Measurements from ENCODE around the gene LEF1. TPM values are rescaled to one million over a fixed set of nuclear protein-coding genes. Genes with fewer than 3 reads are reported as not detected.

LEF1 gene
- total RNA-seq, 1 donor from 2014 or later = 76.6 TPM

GRCh38 chr4:108114503-108114902, 54.2 kb downstream of the LEF1 start:
- Mint-ChIP-seq H3K4me3 (no peak overlapping the region), H3K4me1 (peaks cover 82% of the 10 kb centered on the region), H3K27ac (peak overlapping the region; percentile 63), H3K36me3 (no peaks in the 10 kb centered on the region), H3K27me3 (ENCODE audit: low read depth) (no peaks in the 10 kb centered on the region), H3K9me3 (no peaks in the 10 kb centered on the region)
- no peak for DNase-seq (ENCODE audit: low spot score in 2 of 2, unreplicated experiment in 2 of 2)
- no peak for TF ChIP-seq CTCF (IDR thresholded peaks at IDR 0.05; ENCODE audit: unreplicated experiment)

- TF ChIP-seq CTCF (IDR thresholded peaks at IDR 0.05; ENCODE audit: unreplicated experiment) = no peak
- Mint-ChIP-seq H3K27me3 (ENCODE audit: low read depth) (no peaks in the 10 kb centered on the region), H3K4me1 (peaks cover 80% of the 10 kb centered on the region), H3K27ac (peak overlapping the region; percentile 54), H3K4me3 (no peak overlapping the region), H3K36me3 (no peaks in the 10 kb centered on the region), H3K9me3 (no peaks in the 10 kb centered on the region)
- no peak for DNase-seq (ENCODE audit: low spot score in 2 of 2, unreplicated experiment in 2 of 2)
Observed at GRCh38 chr4:108113229-108113628, 55.5 kb downstream of the LEF1 start.

- H3K4me1 Mint-ChIP-seq = peaks cover 73% of the 10 kb centered on the region
- DNase-seq (ENCODE audit: low spot score in 2 of 2, unreplicated experiment in 2 of 2) = no peak
- H3K4me3 Mint-ChIP-seq = no peak overlapping the region
- H3K27me3 Mint-ChIP-seq (ENCODE audit: low read depth) = no peaks in the 10 kb centered on the region
- TF ChIP-seq CTCF (IDR thresholded peaks at IDR 0.05; ENCODE audit: unreplicated experiment) = no peak
- H3K27ac Mint-ChIP-seq = no peak overlapping the region
- H3K9me3 Mint-ChIP-seq = no peaks in the 10 kb centered on the region
- no peaks in the 10 kb centered on the region for H3K36me3 Mint-ChIP-seq
Observed at GRCh38 chr4:108111781-108112180, 57.0 kb downstream of the LEF1 start.

GRCh38 chr4:108110450-108110849, 58.3 kb downstream of the LEF1 start:
- Mint-ChIP-seq H3K4me3 (no peak overlapping the region), H3K27ac (no peak overlapping the region), H3K27me3 (ENCODE audit: low read depth) (no peaks in the 10 kb centered on the region), H3K36me3 (peaks cover 2% of the 10 kb centered on the region), H3K9me3 (no peaks in the 10 kb centered on the region), H3K4me1 (peaks cover 59% of the 10 kb centered on the region)
- no peak for TF ChIP-seq CTCF (IDR thresholded peaks at IDR 0.05; ENCODE audit: unreplicated experiment)
- DNase-seq (ENCODE audit: low spot score in 2 of 2, unreplicated experiment in 2 of 2) = no peak

- peaks cover 55% of the 10 kb centered on the region for H3K4me1 Mint-ChIP-seq
- no peaks in the 10 kb centered on the region for H3K9me3 Mint-ChIP-seq
- H3K27ac Mint-ChIP-seq = no peak overlapping the region
- peaks cover 2% of the 10 kb centered on the region for H3K36me3 Mint-ChIP-seq
- no peak for DNase-seq (ENCODE audit: low spot score in 2 of 2, unreplicated experiment in 2 of 2)
- H3K27me3 Mint-ChIP-seq (ENCODE audit: low read depth) = no peaks in the 10 kb centered on the region
- H3K4me3 Mint-ChIP-seq = no peak overlapping the region
- no peak for TF ChIP-seq CTCF (IDR thresholded peaks at IDR 0.05; ENCODE audit: unreplicated experiment)
Observed at GRCh38 chr4:108109997-108110416, 58.7 kb downstream of the LEF1 start.

GRCh38 chr4:108109111-108109510, 59.6 kb downstream of the LEF1 start:
- TF ChIP-seq CTCF (IDR thresholded peaks at IDR 0.05; ENCODE audit: unreplicated experiment) = no peak
- H3K4me1 Mint-ChIP-seq = peaks cover 46% of the 10 kb centered on the region
- H3K36me3 Mint-ChIP-seq = peaks cover 2% of the 10 kb centered on the region
- no peak overlapping the region for H3K27ac Mint-ChIP-seq
- no peak for DNase-seq (ENCODE audit: low spot score in 2 of 2, unreplicated experiment in 2 of 2)
- no peaks in the 10 kb centered on the region for H3K27me3 Mint-ChIP-seq (ENCODE audit: low read depth)
- no peak overlapping the region for H3K4me3 Mint-ChIP-seq
- H3K9me3 Mint-ChIP-seq = no peaks in the 10 kb centered on the region

Data from mesothelial cell of epicardium (in vitro differentiated cells).